DMS153 (cell line): Measurements from ENCODE around the gene G0S2.
A peak's percentile ranks its signal among the peaks of the same experiment; 100 is the strongest.
"Not testable (repeated sequence)": the region's sequence is repeated elsewhere in the genome, so short reads cannot be mapped to it uniquely, and the experiment has no call there.

Experiments
- DNase-seq: peaks from one replicate; lab custom pipeline; 2025; lab: John Stamatoyannopoulos, UW

G0S2 gene

DNA sequence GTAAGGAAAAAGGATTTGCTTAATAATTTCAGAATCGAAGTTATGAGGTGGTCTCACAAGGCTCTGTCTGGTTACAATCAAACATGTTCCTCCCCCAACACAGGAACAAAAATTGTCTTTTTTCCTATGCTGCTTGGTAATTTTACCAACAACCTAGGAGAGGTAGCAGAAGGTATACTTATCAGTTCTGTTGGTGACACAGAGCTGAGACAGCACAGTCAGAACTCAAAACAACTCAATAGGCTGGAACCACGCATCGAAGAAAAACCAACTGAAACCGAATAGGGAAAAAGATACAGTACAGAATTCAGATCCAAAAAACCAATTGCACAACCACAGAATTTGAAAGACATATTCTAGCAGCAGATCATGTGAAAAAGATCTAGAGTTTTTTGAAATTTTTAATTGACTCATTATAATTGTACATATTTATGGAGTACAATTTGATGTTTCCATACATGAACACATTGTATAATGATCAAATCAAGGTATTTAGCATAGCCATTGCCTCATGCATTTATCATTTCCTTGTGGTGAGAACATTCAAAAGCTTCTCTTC, 3.8 kb downstream of the G0S2 start:
- DNase-seq = no peak

DNA sequence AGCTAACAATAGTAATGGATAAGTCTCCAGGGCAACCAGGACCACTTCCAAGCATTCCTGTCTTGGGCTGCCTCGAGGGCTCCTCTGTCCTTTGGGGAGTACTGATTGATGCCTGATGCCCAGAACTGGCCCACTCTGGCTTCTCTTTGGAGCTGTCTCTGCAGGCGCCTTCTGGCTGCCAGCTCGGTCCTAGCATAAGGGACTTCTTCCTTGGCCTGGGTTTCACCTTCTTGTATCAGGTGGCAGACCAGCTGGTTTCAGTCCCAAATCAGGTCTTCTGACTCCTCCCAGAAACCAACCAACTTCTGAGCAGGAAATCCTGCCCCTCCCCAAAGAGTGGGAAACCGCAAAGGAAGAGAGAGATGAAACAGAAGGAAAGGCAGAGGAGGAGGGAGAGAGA, 10.6 kb downstream of the G0S2 start:
- no peak for DNase-seq

DNA sequence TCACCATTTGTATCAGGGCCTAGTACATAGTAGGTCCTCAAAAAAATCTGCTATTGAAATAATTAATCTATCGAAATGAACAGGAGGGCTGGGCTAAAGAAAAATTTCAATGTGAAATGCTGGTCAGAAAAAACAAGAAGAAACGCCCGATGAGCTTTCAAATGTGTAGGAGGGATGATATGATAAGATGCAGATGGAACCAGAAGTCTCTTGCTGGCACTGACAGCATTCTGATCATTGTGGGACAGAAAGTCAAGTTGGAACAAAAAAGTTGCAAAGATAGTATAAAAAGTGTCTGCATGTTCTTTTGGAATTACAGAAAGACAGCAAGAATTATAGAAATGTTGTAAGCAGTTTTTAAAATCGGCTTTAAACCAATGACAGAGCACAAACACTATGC, 11.1 kb downstream of the G0S2 start:
- no peak for DNase-seq

DNA sequence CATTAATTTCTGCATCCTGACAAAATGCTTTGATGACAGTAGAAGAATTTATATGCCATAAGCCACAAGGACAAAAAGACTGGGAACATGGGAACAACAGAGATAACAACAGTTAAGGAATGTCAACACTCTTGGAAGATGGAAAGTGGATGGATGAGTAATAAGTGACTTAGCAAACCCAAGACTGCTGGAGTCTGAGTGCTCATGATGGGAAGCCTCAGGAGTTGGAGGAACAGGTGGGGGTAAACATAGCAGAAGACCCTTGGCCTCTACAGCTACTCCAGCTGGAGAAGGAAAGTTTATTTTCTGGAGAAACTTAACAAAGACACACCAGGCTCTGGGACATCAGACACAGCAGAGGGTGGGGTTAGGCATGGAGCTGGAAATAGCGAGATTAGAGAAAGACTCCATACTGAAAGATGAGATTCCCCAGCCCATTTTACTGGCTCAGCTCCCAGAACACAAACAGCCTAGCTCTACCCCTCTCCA, 13.6 kb downstream of the G0S2 start:
- no peak for DNase-seq

DNA sequence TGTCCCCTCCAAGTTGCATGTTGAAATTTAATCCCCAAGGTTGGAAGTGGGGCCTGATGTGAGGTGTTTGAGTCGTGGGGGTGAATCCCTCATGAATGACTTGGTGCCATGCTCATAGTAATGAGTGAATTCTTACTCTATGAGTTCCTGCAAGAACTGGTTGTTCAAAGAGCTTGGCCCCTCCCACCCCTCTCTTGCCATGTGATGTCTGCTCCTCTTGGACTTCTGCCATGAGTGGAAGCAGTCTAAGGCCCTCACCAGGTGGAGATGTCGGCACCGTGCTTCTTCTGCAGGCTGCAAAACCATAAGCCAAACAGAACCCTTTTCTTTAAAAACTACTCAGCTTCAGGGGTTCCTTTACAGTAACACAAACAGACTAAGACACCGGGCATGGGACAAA, 14.3 kb downstream of the G0S2 start:
- no peak for DNase-seq

DNA sequence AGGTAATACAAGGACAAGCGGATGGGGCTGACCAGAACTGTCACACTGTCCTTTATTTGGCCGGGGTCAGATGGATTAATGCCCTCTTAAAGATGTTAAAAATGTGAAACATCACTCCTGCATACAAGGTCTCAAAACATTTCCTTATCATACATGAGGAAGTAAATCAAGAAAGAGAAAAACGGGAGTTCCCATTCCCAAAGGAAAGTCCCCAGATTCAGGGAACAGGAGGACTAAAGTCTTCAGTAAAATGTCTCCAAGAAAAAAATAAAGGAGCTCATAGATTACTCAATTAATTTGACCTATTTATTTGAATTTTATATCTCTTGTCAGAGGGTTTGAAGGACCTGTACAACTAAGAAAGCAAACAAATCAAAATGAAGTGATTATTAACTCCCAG, 16.0 kb downstream of the G0S2 start:
- no peak for DNase-seq

DNA sequence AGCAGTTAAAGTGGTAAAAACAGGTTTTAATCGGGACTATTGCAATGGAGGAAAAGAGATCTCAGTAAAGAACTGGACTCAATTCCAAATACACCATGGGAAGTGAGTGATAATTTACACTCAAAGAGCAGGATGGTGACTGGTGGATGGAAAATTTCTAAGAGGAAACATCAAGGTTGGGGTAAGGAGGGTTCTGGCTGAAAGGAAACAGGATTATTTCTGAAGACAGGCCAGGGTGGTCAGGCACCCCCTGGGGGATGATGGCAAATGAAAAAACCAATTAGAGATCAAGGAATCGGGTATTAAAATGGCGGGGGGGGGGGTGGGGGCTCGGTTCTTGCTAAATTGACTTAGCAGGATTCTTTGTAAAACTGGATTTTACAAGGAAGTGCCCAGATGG, 17.1 kb downstream of the G0S2 start:
- no peak for DNase-seq

DNA sequence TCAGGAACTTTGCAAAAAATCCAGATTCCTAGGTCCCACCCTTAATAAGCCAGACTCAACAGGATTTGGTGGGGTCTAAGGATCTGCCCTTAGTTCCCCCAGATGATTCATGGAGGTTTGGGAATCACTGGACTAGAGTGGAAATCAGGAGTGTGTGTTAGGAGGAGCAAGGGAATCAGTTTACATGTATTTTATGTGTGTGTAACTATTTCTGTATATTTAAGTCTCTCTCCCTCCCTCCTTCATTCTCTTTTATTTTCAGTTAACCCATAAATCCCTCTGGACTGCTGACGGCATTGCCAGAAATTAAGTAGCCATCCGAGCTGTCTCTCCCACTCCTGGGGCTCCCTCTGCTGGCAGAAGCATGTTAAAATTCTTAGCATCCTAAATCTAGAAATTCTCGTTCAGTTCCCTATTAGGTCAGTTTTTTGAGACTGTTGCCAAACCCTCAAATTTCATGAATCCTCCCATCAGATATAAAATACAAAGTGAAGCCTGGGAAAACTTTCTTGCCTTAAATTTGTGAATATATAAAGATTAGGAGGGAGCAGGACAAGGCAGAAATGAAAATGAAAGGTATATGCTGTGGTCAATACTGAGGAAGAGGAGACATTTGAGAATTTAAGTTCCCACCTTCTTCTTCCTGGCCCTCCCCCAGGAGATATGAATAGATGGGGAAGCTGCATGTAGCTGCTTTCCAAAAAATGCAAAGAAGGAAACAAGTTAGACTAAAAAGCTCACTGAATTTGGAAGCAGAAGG, 17.7 kb downstream of the G0S2 start:
- DNase-seq = peak; percentile 81

DNA sequence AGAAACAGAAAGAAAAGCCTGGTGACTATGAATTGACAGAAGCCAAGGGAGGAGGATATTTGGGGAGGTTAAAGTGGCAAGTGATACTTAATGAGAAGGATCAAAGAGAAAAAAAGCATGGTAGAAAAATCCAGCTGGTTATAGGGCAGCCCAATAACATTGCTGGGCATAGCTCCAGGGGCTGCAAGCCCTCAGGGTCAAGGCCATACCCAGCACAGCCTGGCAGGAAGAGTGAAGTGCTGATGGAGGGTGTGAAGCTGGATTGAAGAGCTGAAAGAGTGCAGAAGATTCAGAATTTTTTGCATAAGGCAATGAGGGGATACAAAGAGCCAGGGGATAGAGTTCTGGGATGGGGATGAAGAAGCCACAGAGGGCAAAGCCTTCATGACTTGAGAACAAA, 21.5 kb downstream of the G0S2 start:
- no peak for DNase-seq

DNA sequence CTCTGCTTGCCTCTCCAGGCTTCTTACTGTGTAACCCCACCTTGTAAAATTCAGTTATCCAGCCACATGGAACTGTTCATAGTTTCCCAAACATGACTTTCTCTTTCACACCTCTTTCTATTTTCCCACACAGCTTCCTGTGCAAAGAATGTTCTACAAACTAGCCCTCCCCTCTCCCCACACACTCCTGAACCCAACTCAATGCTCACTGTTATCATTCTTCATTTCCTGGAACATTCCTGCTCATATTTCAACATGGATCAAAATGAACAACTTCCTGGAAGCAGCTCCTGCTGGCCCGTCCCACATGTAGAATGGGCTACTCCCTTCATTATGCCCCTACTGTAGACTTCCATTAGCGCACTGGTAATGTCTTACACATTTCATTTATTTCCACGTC, 21.9 kb downstream of the G0S2 start:
- DNase-seq = no peak

DNA sequence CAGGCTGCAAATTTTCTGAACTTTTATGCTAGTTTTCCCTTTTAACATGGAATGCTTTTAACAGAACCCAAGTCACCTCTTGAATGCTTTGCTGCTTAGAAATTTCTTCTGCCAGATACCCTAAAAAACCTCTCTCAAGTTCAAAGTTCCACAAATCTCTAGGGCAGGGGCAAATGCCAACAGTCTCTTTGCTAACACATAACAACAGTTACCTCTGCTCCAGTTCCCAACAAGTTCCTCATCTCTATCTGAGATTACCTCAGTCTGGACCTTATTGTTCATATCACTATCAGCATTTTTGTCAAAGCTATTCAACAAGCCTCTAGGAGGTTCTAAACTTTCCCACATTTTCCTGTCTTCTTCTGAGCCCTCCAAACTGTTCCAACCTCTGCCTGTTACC, 25.5 kb downstream of the G0S2 start:
- DNase-seq = not testable (repeated sequence)

DNA sequence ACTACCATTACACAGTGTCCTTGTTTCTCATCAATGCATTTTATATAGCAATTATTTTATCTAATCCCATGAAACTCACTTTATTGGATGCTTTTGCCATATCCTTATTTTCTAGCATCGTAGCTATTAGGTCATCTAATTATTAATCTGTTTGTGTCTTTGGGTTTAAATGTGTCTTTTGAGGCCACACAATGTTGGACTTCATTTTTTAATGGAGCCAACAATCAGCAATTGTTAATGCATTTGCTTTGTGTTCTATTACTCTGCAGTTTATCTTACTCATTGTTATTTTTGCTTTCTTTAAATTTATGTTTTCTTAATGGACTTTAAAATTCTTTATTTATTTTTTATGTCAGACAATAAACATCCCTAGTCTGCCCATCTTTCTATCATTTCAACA, 27.6 kb downstream of the G0S2 start:
- no peak for DNase-seq

DNA sequence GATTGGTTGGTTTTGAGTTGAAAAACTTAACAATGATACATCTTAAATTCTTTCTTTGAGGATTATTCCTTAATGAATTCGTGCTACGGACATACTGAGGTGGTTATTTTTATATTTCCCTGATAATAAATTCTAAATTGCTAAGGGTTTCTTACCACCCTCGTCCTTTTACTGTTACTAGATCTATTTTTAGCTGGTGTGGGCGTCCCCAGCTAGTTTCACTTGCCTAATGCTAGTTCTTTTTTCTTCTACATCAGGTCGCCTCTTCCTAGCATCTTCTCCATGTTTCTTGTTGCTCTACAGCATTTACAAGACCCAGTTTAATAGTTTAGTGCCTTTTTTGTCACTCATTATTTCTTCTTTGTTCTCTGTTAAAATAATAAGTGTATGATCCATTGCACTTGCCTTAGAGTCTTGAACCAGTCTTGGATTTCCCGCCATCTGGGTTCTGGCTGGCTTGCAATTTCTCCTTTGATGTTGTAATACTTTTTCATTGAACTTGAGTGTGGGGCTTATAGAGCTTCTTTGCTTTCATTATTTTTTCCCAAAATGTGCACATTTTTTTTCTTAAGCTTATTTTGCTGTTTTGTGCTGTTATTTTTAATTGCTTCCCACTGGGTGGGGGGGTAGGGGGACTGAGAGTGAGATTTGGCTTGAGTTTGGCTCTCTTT, 28.8 kb downstream of the G0S2 start:
- no peak for DNase-seq

DNA sequence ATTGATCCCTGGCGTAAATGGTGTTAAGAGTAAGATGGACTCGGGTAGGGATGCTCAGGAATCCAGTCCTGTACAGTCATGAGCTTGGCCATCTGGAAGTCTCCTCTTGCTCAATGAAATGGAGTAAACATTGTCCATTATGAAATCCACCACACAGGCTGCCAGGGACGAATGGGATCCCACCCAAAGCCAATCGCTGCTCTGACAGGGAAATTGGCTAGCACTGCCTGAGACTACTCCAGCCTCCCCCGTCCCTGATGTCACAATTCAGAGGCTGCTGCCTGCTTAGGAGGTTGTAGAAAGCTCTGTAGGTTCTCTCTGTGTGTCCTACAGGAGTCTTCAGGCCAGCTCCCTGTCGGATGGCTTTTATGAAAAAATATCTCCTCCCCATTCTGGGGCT, 29.4 kb downstream of the G0S2 start, which contains the start of gene HSD11B1:
HSD11B1 (plus strand) TSS at position 263 of the 400 bp plus-strand sequence; CDS start at position 360, 97 bp downstream.
- no peak for DNase-seq

DNA sequence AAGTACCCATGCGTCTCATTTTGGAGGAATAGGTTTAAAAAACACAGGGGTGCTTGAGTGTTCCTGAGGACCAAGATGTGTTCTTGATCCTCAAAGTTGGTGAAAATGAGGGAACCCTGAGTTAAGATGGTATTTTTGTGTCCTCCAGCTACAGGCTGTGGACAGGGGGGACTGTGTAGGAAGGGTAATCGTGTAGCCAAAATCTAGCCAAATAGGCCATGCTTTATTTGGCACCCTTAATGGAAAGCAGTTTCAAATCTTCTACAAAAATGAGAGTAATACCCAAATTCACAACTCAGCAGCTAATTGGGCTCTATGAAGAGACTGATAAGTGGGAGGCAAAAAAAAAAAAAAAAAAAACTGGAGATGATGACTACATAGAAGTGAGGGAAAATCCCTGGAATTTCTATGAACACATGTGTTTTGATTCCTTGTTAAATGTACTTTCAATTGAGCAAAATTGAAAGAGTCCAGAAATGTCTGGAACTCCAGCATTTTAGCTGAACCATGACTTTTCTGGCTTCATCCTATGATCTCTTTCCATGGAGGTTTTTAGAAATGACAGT, 29.9 kb downstream of the G0S2 start:
- no peak for DNase-seq

DNA sequence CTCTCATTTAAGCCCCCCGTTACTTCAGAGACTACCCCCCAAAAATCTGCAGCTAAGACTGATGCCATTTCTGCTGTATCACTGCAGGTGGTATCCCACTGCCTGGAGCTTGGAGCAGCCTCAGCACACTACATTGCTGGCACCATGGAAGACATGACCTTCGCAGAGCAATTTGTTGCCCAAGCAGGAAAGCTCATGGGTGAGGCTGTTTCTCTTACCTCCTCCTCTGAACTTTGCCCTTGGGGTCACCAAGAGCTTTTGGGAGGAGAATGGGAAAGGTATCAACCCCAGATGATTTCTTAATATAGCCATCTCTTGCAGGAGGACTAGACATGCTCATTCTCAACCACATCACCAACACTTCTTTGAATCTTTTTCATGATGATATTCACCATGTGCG, 31.4 kb downstream of the G0S2 start:
- DNase-seq = no peak

DNA sequence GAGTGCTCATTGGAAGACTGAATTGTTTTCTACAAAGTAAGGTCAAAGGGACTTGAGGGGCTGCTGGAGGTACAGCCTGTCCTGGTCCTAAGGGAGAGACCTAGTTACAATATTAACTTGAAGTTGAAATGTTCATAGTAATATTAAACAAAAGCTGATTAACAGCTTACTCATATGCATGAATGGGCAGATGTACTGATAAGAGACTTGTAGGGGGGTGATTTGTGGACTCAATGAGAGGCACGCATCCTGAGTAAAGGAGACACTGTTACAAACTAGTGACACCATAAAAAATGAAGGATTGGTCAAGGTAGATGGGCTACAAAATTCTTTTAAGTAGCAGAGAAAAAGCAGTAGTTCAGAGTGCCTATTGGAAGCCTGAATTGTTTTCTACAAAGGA, 32.1 kb downstream of the G0S2 start:
- no peak for DNase-seq

DNA sequence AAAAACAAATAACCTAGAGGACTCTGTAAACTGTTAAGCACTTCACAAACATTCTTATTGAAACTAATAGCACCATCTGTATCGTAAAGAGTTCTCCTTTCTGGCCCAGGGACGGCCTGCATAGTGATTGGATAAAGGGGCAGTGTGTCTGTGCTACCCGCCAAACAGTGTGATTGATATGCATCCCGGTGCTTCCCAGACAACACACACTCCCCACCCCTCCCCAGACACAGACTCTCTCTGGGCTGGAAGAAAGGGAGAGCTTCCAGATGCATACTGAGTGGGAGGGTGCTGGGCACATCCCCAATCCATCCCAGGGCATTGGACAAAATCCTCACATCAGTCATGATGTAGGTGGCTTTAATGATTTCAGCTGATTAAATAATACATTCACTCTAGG, 33.1 kb downstream of the G0S2 start:
- no peak for DNase-seq

DNA sequence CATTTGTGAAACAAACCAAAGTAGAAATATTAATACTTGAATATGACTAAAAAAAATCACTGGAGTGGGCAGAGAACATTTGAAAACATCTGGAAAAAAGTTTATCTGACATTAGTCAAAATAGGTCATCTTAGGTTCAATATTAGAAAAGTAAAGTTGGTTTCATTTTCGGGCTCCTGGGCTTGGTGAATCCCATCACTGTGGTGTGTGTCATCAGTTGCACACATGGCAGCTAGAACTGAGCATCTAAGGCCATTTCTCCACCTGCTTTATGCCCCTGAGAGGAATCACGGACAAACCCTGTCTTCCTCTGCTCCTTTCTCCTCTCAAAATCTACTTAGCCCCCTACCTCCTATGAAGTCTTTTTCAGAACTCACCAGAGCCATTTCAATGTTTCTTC, 34.9 kb downstream of the G0S2 start:
- DNase-seq = no peak

DNA sequence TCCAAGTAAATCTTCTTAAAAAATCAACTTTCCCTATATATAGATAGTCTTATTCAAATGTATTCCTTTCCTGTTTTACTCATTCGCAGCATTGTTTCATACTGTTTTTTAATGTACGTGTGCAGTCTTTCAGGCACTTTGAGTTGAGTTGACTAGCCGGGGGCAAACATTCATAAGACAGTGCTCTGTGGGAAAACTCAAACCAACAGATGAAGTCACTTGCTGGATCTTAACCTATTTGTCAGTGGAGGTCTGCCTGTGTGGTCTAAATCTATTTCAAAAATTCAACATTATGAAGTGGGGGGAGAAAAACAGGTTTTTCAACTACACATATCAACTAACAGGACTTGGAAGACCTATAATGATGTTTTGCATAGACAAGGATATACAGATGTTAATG, 35.6 kb downstream of the G0S2 start:
- no peak for DNase-seq

DNA sequence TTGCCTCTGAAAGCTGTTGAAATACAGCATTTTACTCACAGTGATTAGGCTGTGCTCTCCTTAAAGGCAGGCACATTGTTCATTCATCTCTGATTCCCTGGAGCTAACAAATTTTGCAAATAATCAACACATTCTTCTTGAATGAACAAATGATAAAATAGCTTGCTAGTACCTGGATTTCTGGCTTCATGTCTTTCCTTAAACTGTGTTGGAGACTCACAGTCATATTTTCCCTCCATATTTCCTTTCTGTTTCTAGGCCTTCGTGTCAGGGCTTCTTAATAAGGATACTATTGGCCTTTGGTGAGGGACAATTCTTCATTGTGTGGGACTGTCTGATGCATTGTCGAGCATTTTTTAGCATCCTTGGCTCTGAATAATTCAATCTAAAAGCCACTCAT, 39.1 kb downstream of the G0S2 start:
- no peak for DNase-seq

DNA sequence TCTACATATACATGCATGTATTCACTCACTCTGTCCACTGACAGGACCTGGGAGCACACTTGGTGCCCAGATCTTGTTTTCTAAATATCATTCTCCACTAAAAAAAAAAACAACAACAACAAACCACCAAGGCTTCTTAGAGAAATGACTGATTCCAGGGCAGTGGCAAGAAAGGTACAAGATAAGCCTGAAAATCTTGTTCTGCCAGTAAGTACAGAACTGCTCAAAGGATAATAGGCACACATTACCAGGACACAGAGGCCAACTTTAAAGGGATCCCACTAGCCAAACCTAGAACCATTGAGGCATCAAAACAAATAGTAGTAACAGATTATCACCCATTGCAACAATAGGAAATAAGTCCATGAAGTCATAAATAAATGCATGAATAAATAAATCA, 40.1 kb downstream of the G0S2 start:
- no peak for DNase-seq

DNA sequence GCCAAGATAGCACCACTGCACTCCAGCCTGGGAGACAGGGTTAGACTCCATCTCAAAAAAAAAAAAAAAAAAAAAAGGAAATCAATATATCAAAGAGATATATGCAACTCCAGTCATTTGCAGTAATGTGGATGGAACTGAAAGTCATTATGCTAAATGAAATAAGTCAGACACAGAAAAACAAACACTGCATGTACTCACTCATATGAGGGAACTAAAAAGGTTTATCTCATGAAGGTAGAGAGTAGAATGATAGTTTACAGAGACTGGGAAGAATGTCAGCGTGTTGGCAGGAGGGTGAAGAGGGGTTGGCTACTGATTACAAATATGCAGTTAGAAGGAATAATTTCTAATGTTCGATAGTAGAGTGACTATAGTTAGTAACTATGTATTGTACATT, 42.6 kb downstream of the G0S2 start:
- DNase-seq = no peak
